GM18951 (cell line): Measurements from ENCODE around the gene ANKRD11.
"Not testable (repeated sequence)": the region's sequence is repeated elsewhere in the genome, so short reads cannot be mapped to it uniquely, and the experiment has no call there.

Source experiments
- POLR2A ChIP-seq: IDR thresholded peaks from 4 replicates; pipeline ENCODE4 v1.6.1; 2011; ENCODE audit warnings: mild to moderate bottlenecking; ENCODE audit not compliant: insufficient read length, insufficient read depth; ENCODE audit errors: extremely low read depth
- in situ Hi-C: fragments of 300-500 bp; cut with MboI; formaldehyde crosslinking; loops from one replicate; pipeline ENCODE4 v1.12.0; 2022; ENCODE audit warnings: low sequenced_read_pairs, mixed read lengths, inconsistent platforms; ENCODE audit not compliant: unreplicated experiment

Gene ANKRD11

DNA sequence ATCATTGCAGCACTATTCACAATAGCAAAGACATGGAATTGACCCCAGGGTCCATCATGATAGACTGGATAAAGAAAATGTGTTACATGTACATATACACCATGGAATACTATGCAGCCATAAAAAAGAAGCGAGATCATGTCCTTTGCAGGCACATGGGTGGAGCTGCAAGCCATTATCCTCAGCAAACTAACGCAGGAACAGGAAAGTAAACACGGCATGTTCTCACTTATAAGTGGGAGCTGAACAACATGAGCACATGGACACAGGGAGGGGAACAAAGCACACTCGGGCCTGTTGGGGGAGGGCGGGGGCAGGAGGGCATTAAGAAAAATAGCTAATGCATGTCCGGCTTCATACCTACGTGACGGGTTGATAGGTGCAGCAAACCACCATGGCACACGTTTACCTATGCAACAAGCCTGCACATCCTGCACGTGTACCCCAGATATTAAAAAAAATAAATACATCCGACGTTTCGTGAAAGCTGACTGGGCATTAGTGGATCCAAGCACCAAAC lies 243.9 kb downstream of the ANKRD11 start:
- in situ Hi-C loops, result no loop called here
- TF ChIP-seq POLR2A, result no peak

- in situ Hi-C loops, result no loop called here
- no peak for TF ChIP-seq POLR2A
Measured at GRCh38 chr16:89244754-89245153, 245.6 kb downstream of the ANKRD11 start.

DNA sequence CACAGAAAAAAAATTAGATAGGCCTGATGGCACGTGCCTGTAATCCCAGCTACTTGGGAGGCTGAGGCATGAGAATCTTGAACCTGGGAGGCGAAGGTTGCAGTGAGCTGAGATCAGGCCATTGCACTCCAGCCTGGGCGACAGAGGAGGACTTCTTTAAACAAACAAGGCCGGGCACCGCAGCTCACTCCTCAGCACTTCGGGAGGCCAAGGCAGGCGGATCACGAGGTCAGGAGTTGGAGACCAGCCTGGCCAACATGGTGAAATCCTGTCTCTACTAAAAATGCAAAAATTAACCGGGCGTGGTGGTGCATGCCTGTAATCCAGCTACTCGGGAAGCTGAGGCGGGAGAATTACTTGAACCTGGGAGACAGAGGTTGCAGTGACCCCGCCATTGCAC lies 246.1 kb downstream of the ANKRD11 start:
- in situ Hi-C loops, result not testable (repeated sequence)

- no peak for TF ChIP-seq POLR2A
- in situ Hi-C loops, result no loop called here
Measured at GRCh38 chr16:89243664-89244063, 246.7 kb downstream of the ANKRD11 start.

DNA sequence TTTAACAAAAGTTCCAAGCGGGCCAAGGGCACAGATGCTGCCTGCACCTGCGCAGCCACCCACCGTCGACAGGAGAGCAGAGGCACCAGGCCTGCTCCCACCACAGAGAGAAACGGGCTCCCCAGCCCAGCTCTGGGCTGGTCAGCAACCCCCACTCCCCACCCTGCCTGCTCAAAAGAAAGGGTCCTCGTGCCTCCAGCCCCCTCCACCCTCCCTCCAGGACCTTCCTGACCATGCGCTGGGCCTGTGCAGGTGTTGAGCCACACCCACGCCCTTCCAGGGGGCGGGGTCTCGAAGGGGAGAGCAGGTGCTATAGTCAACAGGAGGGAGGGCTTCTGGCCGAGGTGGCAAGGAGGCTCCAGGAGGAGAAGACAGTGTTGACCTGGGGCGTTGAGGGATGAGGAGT lies 247.6 kb downstream of the ANKRD11 start:
- in situ Hi-C loops, result no loop called here
- TF ChIP-seq POLR2A, result no peak

- peak; percentile 96 for TF ChIP-seq POLR2A
- in situ Hi-C loops, result no loop called here
Measured at GRCh38 chr16:89241187-89242007, 249.0 kb downstream of the ANKRD11 start.

GRCh38 chr16:89237733-89238132 lies 252.6 kb downstream of the ANKRD11 start:
- in situ Hi-C loops, result no loop called here
- no peak for TF ChIP-seq POLR2A

DNA sequence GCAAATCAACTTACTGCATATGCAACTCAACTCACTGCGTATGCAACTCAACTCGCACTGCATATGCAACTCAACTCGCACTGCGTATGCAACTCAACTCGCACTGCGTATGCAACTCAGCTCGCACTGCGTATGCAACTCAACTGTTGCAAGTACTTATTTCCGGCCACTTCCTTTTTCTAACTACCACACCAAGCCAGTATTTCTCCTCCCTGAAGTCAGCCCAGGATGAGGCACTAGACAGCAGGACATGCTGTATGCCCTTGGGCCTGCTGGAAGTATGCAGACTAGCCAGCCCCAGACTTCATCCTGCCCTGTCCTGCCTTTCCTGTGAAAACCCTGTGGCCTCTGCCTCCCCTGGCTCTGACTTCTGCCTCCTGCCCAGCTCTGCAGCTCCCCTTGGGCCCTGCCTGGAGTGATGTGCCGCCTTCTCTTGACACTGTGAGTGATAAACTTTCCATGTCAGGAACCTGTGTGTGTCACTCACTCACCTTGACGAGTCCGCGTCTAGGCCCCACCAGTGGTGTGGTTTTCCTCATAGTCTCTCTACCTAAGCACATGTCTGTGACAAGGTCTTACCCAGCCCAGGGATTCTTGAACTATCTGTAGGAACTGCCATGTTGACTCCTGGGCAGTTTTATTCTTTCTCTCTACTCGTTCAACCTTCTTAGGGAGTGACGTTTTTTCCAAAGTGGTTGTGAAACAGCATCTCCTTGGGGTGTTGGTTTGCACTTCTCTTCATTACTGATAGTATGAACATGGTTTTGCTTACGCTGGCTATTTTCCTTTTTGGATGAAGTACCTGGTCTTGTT lies 256.5 kb downstream of the ANKRD11 start:
- in situ Hi-C loops, result no loop called here
- TF ChIP-seq POLR2A, result no peak

- in situ Hi-C loops, result no loop called here
- no peak for TF ChIP-seq POLR2A
Measured at GRCh38 chr16:89232107-89232506, 258.3 kb downstream of the ANKRD11 start.

- no peak for TF ChIP-seq POLR2A
- in situ Hi-C loops, result no loop called here
Measured at GRCh38 chr16:89230255-89230654, 260.1 kb downstream of the ANKRD11 start.

DNA sequence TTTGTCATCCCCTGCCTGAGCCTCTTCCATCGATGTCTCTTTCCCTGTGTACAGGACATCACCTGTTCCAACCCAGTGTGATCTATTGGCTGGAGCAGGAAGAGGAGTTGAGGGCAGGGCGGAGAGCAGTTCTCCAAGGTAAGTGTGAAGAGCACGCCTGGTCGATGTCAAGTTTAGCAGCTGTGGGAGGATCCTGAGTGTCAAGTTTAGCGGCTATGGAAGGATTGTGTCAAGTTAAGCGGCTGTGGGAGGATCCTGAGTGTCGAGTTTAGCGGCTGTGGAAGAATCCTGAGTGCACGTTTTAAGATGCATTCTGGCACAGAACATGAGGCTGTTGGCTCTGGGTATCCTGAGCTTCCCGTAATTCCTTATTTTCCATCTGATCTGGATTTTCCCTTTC lies 265.7 kb downstream of the ANKRD11 start:
- no peak for TF ChIP-seq POLR2A
- in situ Hi-C loops, result loop anchor here (25.0 kb wide), 1 partner anchor 412 kb away; the partner anchor contains the start of genes APRT and CDT1

GRCh38 chr16:89222931-89223330 lies 267.4 kb downstream of the ANKRD11 start:
- in situ Hi-C loops, result loop anchor here (25.0 kb wide), 1 partner anchor 411 kb away; the partner anchor contains the start of genes APRT and CDT1
- TF ChIP-seq POLR2A, result no peak

- TF ChIP-seq POLR2A, result no peak
- in situ Hi-C loops, result loop anchor here (25.0 kb wide), 1 partner anchor 409 kb away; the partner anchor contains the start of genes APRT and CDT1
Measured at GRCh38 chr16:89221604-89222003, 268.8 kb downstream of the ANKRD11 start.
